ENCODE measurements around the gene ELMOD1. TPM values are rescaled to one million over a fixed set of nuclear protein-coding genes. Genes with fewer than 3 reads are reported as not detected.

Gene ELMOD1
- total RNA-seq, 4 donors from 2014 or later, result 8.9 TPM; not detected in 3

GRCh38 chr11:107683061-107683460 lies 92.1 kb downstream of the ELMOD1 start:
- Histone ChIP-seq H3K4me3 (no peak overlapping the region), H3K4me1 (no peaks in the 10 kb centered on the region), H3K27ac (no peak overlapping the region), H3K36me3 (no peaks in the 10 kb centered on the region), H3K9me3 (no peaks in the 10 kb centered on the region), H3K27me3 (no peaks in the 10 kb centered on the region)
- TF ChIP-seq POLR2A (IDR thresholded peaks at IDR 0.05) (no peak), CTCF (IDR thresholded peaks at IDR 0.05) (no peak)
- no peak for DNase-seq
- intact Hi-C loops (cut with DNase I; ENCODE audit: low total_unique reads), result no loop called here

- Histone ChIP-seq H3K4me3 (no peak overlapping the region), H3K4me1 (no peaks in the 10 kb centered on the region), H3K27ac (no peak overlapping the region), H3K9me3 (no peaks in the 10 kb centered on the region), H3K36me3 (no peaks in the 10 kb centered on the region), H3K27me3 (no peaks in the 10 kb centered on the region)
- intact Hi-C loops (cut with DNase I; ENCODE audit: low total_unique reads), result no loop called here
- TF ChIP-seq POLR2A (IDR thresholded peaks at IDR 0.05), result no peak
- TF ChIP-seq CTCF (IDR thresholded peaks at IDR 0.05), result no peak
- DNase-seq, result no peak
Observed at GRCh38 chr11:107683807-107684206, 92.9 kb downstream of the ELMOD1 start.

- H3K27ac ChIP-seq, result no peak overlapping the region
- DNase-seq, result no peak
- no peaks in the 10 kb centered on the region for H3K4me1 ChIP-seq
- no peaks in the 10 kb centered on the region for H3K9me3 ChIP-seq
- H3K4me3 ChIP-seq, result no peak overlapping the region
- H3K27me3 ChIP-seq, result no peaks in the 10 kb centered on the region
- no peak for TF ChIP-seq CTCF (IDR thresholded peaks at IDR 0.05)
- no peak for TF ChIP-seq POLR2A (IDR thresholded peaks at IDR 0.05)
- H3K36me3 ChIP-seq, result no peaks in the 10 kb centered on the region
- intact Hi-C loops (cut with DNase I; ENCODE audit: low total_unique reads), result no loop called here
Observed at GRCh38 chr11:107688322-107688918, 97.5 kb downstream of the ELMOD1 start.

GRCh38 chr11:107689317-107690202 lies 98.6 kb downstream of the ELMOD1 start:
- H3K4me1 ChIP-seq, result no peaks in the 10 kb centered on the region
- H3K4me3 ChIP-seq, result no peak overlapping the region
- TF ChIP-seq CTCF (IDR thresholded peaks at IDR 0.05), result peak; percentile 42 to 71 (median 54)
- TF ChIP-seq POLR2A (IDR thresholded peaks at IDR 0.05), result no peak
- DNase-seq, result peak; percentile 50 to 66
- no peaks in the 10 kb centered on the region for H3K9me3 ChIP-seq
- no peak overlapping the region for H3K27ac ChIP-seq
- H3K27me3 ChIP-seq, result no peaks in the 10 kb centered on the region
- H3K36me3 ChIP-seq, result no peaks in the 10 kb centered on the region
- intact Hi-C loops (cut with DNase I; ENCODE audit: low total_unique reads), result no loop called here
